ENCODE data around the gene PDE2A. TPM values are rescaled to one million over a fixed set of nuclear protein-coding genes. Genes with fewer than 3 reads are reported as not detected.

Gene PDE2A
- total and polyA plus RNA-seq, 9 donors = 8.3 to 44.0 (median 12.8) TPM

DNA sequence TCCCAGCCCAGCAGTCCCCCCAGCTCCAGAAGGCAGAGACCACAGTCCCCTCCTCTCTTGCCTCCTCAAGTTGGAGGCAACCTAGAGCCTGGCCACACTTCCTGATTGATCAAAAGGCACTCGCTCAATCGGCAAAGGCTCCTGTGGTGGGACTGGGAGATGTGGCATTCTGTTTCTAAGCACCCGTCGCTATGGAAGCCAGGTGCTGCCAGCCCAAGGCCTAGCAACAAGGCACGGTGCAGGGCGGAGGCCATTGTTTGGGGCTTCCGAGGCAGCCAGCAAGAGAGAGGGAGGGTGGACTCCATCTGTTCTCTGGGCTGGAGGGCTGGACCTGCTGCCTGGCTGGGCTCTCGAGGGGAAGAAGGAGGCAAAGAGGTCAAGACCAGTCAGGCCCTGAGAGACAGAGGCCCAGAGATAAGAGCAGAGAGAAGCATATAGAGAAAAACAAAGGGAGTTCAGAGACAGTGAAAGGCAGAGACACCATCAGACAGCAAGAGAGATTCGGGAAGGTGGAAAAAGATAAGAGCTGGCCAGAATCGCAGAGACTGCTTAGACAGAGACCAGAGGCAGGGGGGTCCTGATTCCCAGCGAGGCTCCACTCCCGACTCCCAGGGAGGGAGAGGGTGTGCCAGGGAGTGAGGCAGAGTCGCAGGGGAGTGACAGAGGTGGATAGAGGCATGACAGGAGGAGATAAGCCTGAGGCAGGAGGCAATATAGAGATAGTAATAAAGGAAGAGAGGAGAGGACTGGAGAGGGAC is 21.2 kb downstream of the PDE2A start:
- DNase-seq = no peak
- no peaks in the 10 kb centered on the region for H3K9me3 ChIP-seq
- 48 to 62% (median 50%) methylated on average over 13 of the region's 13 CpGs for WGBS, 3 donors
- H3K27ac ChIP-seq = no peak overlapping the region
- H3K4me3 ChIP-seq = no peak overlapping the region
- H3K4me1 ChIP-seq (ENCODE audit: insufficient read depth) = no peaks in the 10 kb centered on the region
- no peaks in the 10 kb centered on the region for H3K27me3 ChIP-seq
- TF ChIP-seq EP300 (IDR thresholded peaks at IDR 0.05) (no peak), POLR2A (IDR thresholded peaks at IDR 0.05) (no peak), CTCF (IDR thresholded peaks at IDR 0.05) (no peak)
- intact Hi-C loops (cut with DNase I) = no loop called here
- no peaks in the 10 kb centered on the region for H3K36me3 ChIP-seq

- no peak for DNase-seq
- no peak overlapping the region for H3K27ac ChIP-seq
- intact Hi-C loops (cut with DNase I) = no loop called here
- H3K4me1 ChIP-seq (ENCODE audit: insufficient read depth) = no peaks in the 10 kb centered on the region
- no peak for TF ChIP-seq EP300 (IDR thresholded peaks at IDR 0.05)
- no peaks in the 10 kb centered on the region for H3K9me3 ChIP-seq
- H3K4me3 ChIP-seq = no peak overlapping the region
- no peaks in the 10 kb centered on the region for H3K36me3 ChIP-seq
- H3K27me3 ChIP-seq = no peaks in the 10 kb centered on the region
These were observed 22.1 kb downstream of the PDE2A start for GRCh38 chr11:72652133-72652532.

GRCh38 chr11:72649215-72649976 is 24.8 kb downstream of the PDE2A start:
- no peaks in the 10 kb centered on the region for H3K27me3 ChIP-seq
- intact Hi-C loops (cut with DNase I) = loop anchor here in 2 of 4 donors (10.0 kb wide), 1 partner anchor 175 kb away; no protein-coding TSS in a partner anchor
- WGBS, 3 donors = 68 to 73% (median 69%) methylated on average over 5 of the region's 5 CpGs
- H3K4me1 ChIP-seq (ENCODE audit: insufficient read depth) = no peaks in the 10 kb centered on the region
- H3K9me3 ChIP-seq = no peaks in the 10 kb centered on the region
- DNase-seq = no peak
- no peaks in the 10 kb centered on the region for H3K36me3 ChIP-seq
- H3K4me3 ChIP-seq = no peak overlapping the region
- no peak overlapping the region for H3K27ac ChIP-seq
- TF ChIP-seq EP300 (IDR thresholded peaks at IDR 0.05) (no peak), POLR2A (IDR thresholded peaks at IDR 0.05) (no peak), CTCF (IDR thresholded peaks at IDR 0.05) (no peak)

DNA sequence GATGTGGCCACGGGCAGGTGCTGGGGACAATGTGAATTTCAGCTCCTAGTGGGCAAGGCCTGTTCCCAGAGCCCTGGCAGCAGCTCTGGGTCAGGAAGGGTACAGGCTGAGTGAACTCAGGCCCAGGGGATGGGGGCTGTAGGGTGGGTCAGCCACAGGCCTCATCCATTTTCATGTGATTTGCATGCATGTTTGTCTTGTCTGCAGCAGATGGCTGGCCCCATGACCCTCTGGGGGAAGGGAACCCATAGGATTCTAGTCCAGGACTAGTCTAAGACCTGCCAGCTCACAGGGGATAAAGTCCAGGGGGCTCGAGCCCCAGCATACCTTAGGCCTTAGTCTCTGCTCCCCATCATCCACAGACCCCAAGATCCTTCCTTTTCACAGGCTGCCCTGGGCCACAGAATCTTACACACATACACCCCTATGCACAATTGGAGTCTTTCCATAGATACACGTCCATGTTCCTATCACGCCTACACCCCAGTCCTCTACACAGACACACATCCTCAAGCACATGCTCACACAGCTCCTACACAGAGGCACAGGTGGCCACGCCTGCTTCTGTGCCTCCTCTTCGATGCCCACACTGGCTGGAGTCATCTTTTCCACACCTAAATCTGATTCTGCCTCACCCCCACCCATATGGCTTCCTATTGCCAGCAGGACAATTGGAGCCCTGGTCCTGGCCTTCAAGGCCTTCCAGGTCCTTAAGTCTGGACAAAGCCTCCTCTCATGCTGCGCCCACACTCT is 25.7 kb downstream of the PDE2A start:
- TF ChIP-seq EP300 (IDR thresholded peaks at IDR 0.05) = no peak
- no peak for TF ChIP-seq POLR2A (IDR thresholded peaks at IDR 0.05)
- TF ChIP-seq CTCF (IDR thresholded peaks at IDR 0.05) = no peak
- intact Hi-C loops (cut with DNase I) = loop anchor here in 2 of 4 donors (10.0 kb wide), 1 partner anchor 174 kb away; no protein-coding TSS in a partner anchor
- Histone ChIP-seq H3K27me3 (no peaks in the 10 kb centered on the region), H3K27ac (no peak overlapping the region), H3K4me3 (no peak overlapping the region), H3K36me3 (no peaks in the 10 kb centered on the region), H3K4me1 (ENCODE audit: insufficient read depth) (no peaks in the 10 kb centered on the region), H3K9me3 (no peaks in the 10 kb centered on the region)
- WGBS, 3 donors = 79 to 83% (median 81%) methylated on average over 7 of the region's 7 CpGs
- DNase-seq = no peak
